H9 (cell line): ENCODE data around the gene PPP1R13B. TPM values are rescaled to one million over a fixed set of nuclear protein-coding genes. Genes with fewer than 3 reads are reported as not detected.

Source experiments
- DNase-seq: peaks from one replicate; pipeline ENCODE4 v3.0.0-alpha.2; 2017
- H2AFZ ChIP-seq: one replicate; pipeline ENCODE4 v1.6.1; 2013; ENCODE audit warnings: mild to moderate bottlenecking, low read length, control low read depth, moderate library complexity
- H2AK5ac ChIP-seq: 2 replicates; pipeline ENCODE4 v1.6.1; 2013; ENCODE audit warnings: low read length, control low read depth, mixed read lengths; ENCODE audit not compliant: insufficient read length
- H2BK120ac ChIP-seq: one replicate; pipeline ENCODE4 v1.6.1; 2013; ENCODE audit warnings: low read depth, mild to moderate bottlenecking, low read length, control low read depth, inconsistent platforms; ENCODE audit not compliant: poor library complexity, severe bottlenecking
- H2BK12ac ChIP-seq: 2 replicates; pipeline ENCODE4 v1.6.1; 2013; ENCODE audit warnings: low read length, control low read depth, mixed read lengths, low read depth; ENCODE audit not compliant: insufficient read length
- H2BK15ac ChIP-seq: 2 replicates; pipeline ENCODE4 v1.6.1; 2013; ENCODE audit warnings: low read depth, low read length, control low read depth
- H2BK20ac ChIP-seq: one replicate; pipeline ENCODE4 v1.6.1; 2013; ENCODE audit warnings: low read depth, mild to moderate bottlenecking, low read length, control low read depth, inconsistent platforms; ENCODE audit not compliant: poor library complexity, severe bottlenecking
- H2BK5ac ChIP-seq: 2 replicates; pipeline ENCODE4 v1.6.1; 2013; ENCODE audit warnings: low read length, control low read depth, mixed read lengths; ENCODE audit not compliant: insufficient read length
- H3K14ac ChIP-seq: 2 replicates; pipeline ENCODE4 v1.6.1; 2013; ENCODE audit warnings: low read length, control low read depth; ENCODE audit not compliant: insufficient read depth
- H3K18ac ChIP-seq: 2 replicates; pipeline ENCODE4 v1.6.1; 2013; ENCODE audit warnings: low read depth, mild to moderate bottlenecking, mixed read lengths, low read length, control low read depth; ENCODE audit not compliant: insufficient read length
- H3K23ac ChIP-seq: 2 replicates; pipeline ENCODE4 v1.6.1; 2013; ENCODE audit warnings: low read length, control low read depth, mixed read lengths, low read depth; ENCODE audit not compliant: insufficient read length
- H3K23me2 ChIP-seq: 2 replicates; pipeline ENCODE4 v1.6.1; 2013; ENCODE audit warnings: low read depth, mild to moderate bottlenecking, mixed read lengths, low read length, control low read depth; ENCODE audit not compliant: insufficient read length, poor library complexity, severe bottlenecking
- H3K27ac ChIP-seq: 2 replicates; pipeline ENCODE4 v1.5.1; 2013; ENCODE audit warnings: low read length, control low read depth, mixed read lengths, low read depth; ENCODE audit not compliant: insufficient read length
- H3K27me3 ChIP-seq: 2 replicates; pipeline ENCODE4 v1.6.1; 2013; ENCODE audit warnings: low read length, control low read depth, inconsistent platforms; ENCODE audit not compliant: insufficient read depth
- H3K4ac ChIP-seq: 2 replicates; pipeline ENCODE4 v1.6.1; 2013; ENCODE audit warnings: low read depth, mild to moderate bottlenecking, control low read depth, inconsistent platforms, low read length, moderate library complexity
- H3K4me1 ChIP-seq: 2 replicates; pipeline ENCODE4 v1.6.1; 2013; ENCODE audit warnings: low read length, control low read depth, inconsistent platforms; ENCODE audit not compliant: insufficient read depth
- H3K4me2 ChIP-seq: 2 replicates; pipeline ENCODE4 v1.6.1; 2013; ENCODE audit warnings: low read length, control low read depth, mixed read lengths; ENCODE audit not compliant: insufficient read length, insufficient read depth
- H3K56ac ChIP-seq: 2 replicates; pipeline ENCODE4 v1.6.1; 2013; ENCODE audit warnings: low read depth, mild to moderate bottlenecking, mixed read lengths, low read length, control low read depth; ENCODE audit not compliant: insufficient read length
- H3K79me1 ChIP-seq: 2 replicates; pipeline ENCODE4 v1.6.1; 2013; ENCODE audit warnings: low read depth, mild to moderate bottlenecking, moderate library complexity, low read length, control low read depth, inconsistent platforms; ENCODE audit not compliant: insufficient read depth, poor library complexity, severe bottlenecking
- H3K79me2 ChIP-seq: 2 replicates; pipeline ENCODE4 v1.6.1; 2013; ENCODE audit warnings: low read length, control low read depth, inconsistent platforms; ENCODE audit not compliant: insufficient read depth
- H3K9ac ChIP-seq: 2 replicates; pipeline ENCODE4 v1.6.1; 2013; ENCODE audit warnings: low read length, control low read depth, mixed read lengths; ENCODE audit not compliant: insufficient read length; ENCODE audit errors: extremely low read depth
- H3K9me3 ChIP-seq: one replicate; pipeline ENCODE4 v1.6.1; 2013; ENCODE audit warnings: low read depth, low read length, inconsistent platforms; ENCODE audit not compliant: control insufficient read depth
- H3T11ph ChIP-seq: one replicate; pipeline ENCODE4 v1.6.1; 2013; ENCODE audit warnings: mild to moderate bottlenecking, low read length, control low read depth, inconsistent platforms
- H4K20me1 ChIP-seq: one replicate; pipeline ENCODE4 v1.6.1; 2013; ENCODE audit not compliant: control insufficient read depth, insufficient read length, insufficient read depth
- H4K5ac ChIP-seq: 2 replicates; pipeline ENCODE4 v1.6.1; 2013; ENCODE audit warnings: low read depth, mild to moderate bottlenecking, mixed read lengths, low read length, control low read depth; ENCODE audit not compliant: insufficient read length
- H4K8ac ChIP-seq: replicated peaks from 2 replicates; pipeline ENCODE4 v1.6.1; 2013; ENCODE audit warnings: low read length, control low read depth, mixed read lengths, low read depth; ENCODE audit not compliant: insufficient read length
- H4K91ac ChIP-seq: 2 replicates; pipeline ENCODE4 v1.6.1; 2013; ENCODE audit warnings: low read depth, mild to moderate bottlenecking, moderate library complexity, mixed read lengths, low read length, control low read depth; ENCODE audit not compliant: insufficient read length
- H3K27ac Mint-ChIP-seq, 3 experiments: 2 replicates in 2 of 3; 3 replicates in 1 of 3; pipeline ENCODE4 v1.8.0; 2020 to 2021; ENCODE audit warnings: mixed read lengths in 3 of 3, mild to moderate bottlenecking in 1 of 3, moderate library complexity in 1 of 3
- H3K27me3 Mint-ChIP-seq: 2 replicates; pipeline ENCODE4 v1.8.0; 2021; ENCODE audit warnings: low read depth, mild to moderate bottlenecking, moderate library complexity, mixed read lengths
- H3K36me3 Mint-ChIP-seq, 3 experiments: 2 replicates in 2 of 3; 3 replicates in 1 of 3; pipeline ENCODE4 v1.8.0; 2020 to 2021; ENCODE audit warnings: low read depth in 3 of 3, mixed read lengths in 3 of 3; ENCODE audit not compliant: insufficient read depth in 1 of 3
- H3K4me1 Mint-ChIP-seq, 2 experiments: 2 replicates each; pipeline ENCODE4 v1.8.0; 2020; ENCODE audit warnings: mixed read lengths in 2 of 2
- H3K4me3 Mint-ChIP-seq, 2 experiments: 2 replicates in 1 of 2; 3 replicates in 1 of 2; pipeline ENCODE4 v1.8.0; 2020 to 2021; ENCODE audit warnings: mild to moderate bottlenecking in 2 of 2, mixed read lengths in 2 of 2, moderate library complexity in 1 of 2
- H3K9me3 Mint-ChIP-seq, 2 experiments: 2 replicates in 1 of 2; 3 replicates in 1 of 2; pipeline ENCODE4 v1.8.0; 2020; ENCODE audit warnings: mild to moderate bottlenecking in 2 of 2, mixed read lengths in 2 of 2, moderate library complexity in 1 of 2
- WGBS: extraction: QIAGEN DNeasy Blood & Tissue Kit; methylation state at CpG from one replicate; pipeline ENCODE4 v1.1.7; 2013; ENCODE audit warnings: missing lambda C conversion rate, low lambda C conversion rate, mixed read lengths; ENCODE audit not compliant: insufficient read length; ENCODE audit errors: extremely low coverage; 5-methylcytosine and 5-hydroxymethylcytosine counted together
- total RNA-seq: library from RNA; stranded (reverse); gene quantifications from 2 replicates; pipeline ENCODE4 v1.2.1, GENCODE V29; 2021
- TF ChIP-seq, protein P1 (sequence below): fragments of 200-600 bp; sonication (generic); conservative IDR thresholded peaks from 3 replicates; pipeline ENCODE4 v1.8.0; 2021; ENCODE audit warnings: antibody characterized with exemption, mild to moderate bottlenecking

Gene PPP1R13B
- total RNA-seq, 1 experiment from 2014 or later, result 6.0 TPM

GRCh38 chr14:103728141-103728540 is 119.2 kb downstream of the PPP1R13B start:
- H2BK120ac ChIP-seq, result no peak overlapping the region

More at GRCh38 chr14:103728141-103728540, 119.2 kb downstream of the PPP1R13B start:
- Histone ChIP-seq H3K56ac (no peak overlapping the region), H3K23ac (no peak overlapping the region), H3K9ac (no peak overlapping the region), H2BK15ac (no peak overlapping the region), H2BK12ac (no peak overlapping the region), H2AK5ac (no peak overlapping the region), H4K91ac (no peak overlapping the region), H4K20me1 (no peaks in the 10 kb centered on the region), H3K4me1 (no peaks in the 10 kb centered on the region), H3K79me2 (no peaks in the 10 kb centered on the region), H3K23me2 (no peaks in the 10 kb centered on the region), H3K4me2 (no peak overlapping the region), H3K14ac (no peak overlapping the region), H4K8ac (no peak overlapping the region), H3K79me1 (peaks cover 7% of the 10 kb centered on the region), H3K18ac (no peak overlapping the region), H2BK20ac (no peak overlapping the region), H2BK5ac (no peak overlapping the region), H3T11ph (no peak overlapping the region), H3K27ac (no peak overlapping the region), H3K27me3 (no peaks in the 10 kb centered on the region), H2AFZ (no peak overlapping the region), H4K5ac (no peak overlapping the region), H3K9me3 (no peaks in the 10 kb centered on the region), H3K4ac (no peak overlapping the region)
- no CpG with 5 or more reads among the region's 19 CpGs for WGBS
- TF ChIP-seq, protein P1, sequence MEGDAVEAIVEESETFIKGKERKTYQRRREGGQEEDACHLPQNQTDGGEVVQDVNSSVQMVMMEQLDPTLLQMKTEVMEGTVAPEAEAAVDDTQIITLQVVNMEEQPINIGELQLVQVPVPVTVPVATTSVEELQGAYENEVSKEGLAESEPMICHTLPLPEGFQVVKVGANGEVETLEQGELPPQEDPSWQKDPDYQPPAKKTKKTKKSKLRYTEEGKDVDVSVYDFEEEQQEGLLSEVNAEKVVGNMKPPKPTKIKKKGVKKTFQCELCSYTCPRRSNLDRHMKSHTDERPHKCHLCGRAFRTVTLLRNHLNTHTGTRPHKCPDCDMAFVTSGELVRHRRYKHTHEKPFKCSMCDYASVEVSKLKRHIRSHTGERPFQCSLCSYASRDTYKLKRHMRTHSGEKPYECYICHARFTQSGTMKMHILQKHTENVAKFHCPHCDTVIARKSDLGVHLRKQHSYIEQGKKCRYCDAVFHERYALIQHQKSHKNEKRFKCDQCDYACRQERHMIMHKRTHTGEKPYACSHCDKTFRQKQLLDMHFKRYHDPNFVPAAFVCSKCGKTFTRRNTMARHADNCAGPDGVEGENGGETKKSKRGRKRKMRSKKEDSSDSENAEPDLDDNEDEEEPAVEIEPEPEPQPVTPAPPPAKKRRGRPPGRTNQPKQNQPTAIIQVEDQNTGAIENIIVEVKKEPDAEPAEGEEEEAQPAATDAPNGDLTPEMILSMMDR, result no peak
- Mint-ChIP-seq H3K36me3 (peaks cover 2 to 29% (median 28%) of the 10 kb centered on the region in 3 experiments; a peak in 5 of 7 replicates), H3K27me3 (no peaks in the 10 kb centered on the region), H3K4me3 (no peak overlapping the region), H3K9me3 (no peaks in the 10 kb centered on the region), H3K27ac (no peak overlapping the region), H3K4me1 (0 out of 4 replicates have a peak, but pooled peaks cover 0 to under 1% of the 10 kb centered on the region in 2 experiments)
- no peak for DNase-seq
